GM21367 (cell line): ENCODE measurements around the gene BRSK2.

Experiments
- ATAC-seq: cut with Tn5 transposase; IDR thresholded peaks from one replicate; pipeline ENCODE4 v1.9.1; 2021; ENCODE audit not compliant: unreplicated experiment

Gene BRSK2

DNA sequence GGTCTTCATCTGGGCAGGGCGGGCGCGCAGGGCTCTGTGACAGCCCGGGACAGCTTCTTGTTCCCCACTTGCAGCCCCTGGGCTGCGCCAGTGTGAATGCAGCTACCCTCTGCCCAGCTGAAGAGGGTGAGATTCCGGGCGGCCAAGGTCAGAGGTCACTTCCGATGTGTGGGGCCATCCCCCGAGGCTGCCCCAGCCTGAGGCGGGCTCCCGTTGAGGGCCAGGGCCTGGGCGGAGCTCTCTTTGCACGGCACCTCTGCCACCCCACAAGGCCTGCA, 72.9 kb downstream of the BRSK2 start:
- no peak for ATAC-seq

DNA sequence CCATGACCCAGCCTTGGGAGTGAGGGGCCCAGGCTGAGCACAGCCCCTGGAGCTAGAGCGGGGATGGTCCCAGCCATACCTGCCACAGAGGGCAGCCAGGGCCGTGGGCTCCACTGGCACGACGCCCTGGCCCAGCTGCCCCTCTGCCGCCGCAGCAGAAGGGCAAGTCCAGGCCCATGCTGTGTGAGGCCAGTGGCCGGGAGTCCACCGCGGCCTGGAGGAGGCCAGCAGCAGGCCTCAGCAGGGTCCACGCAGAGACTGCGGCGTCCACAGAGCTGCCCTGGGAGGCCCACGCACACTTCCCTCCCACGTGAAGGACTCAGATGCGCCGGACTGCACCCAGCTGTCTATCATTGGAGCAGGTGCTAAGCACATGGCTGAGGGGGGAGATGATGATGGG, 73.3 kb downstream of the BRSK2 start:
- ATAC-seq = no peak

DNA sequence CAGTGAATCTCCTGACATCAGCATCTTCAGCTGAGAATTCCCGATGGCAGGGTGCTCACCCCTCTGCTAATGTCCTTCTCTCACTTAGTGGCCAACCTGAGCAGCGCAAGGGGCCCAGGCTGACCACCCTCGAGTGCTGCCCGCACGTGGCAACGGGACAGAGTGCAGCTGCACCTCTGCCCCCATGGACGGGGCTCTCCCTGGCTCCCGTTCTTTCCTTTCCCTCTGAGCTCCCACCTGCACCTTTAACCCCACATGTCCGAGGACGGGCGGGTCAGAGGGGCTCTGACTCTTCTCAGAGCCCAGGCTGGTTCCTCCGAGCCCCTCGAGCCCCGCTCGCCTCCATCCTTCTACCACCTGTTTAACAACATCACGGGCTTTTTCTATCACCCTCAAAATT, 77.0 kb downstream of the BRSK2 start:
- no peak for ATAC-seq

DNA sequence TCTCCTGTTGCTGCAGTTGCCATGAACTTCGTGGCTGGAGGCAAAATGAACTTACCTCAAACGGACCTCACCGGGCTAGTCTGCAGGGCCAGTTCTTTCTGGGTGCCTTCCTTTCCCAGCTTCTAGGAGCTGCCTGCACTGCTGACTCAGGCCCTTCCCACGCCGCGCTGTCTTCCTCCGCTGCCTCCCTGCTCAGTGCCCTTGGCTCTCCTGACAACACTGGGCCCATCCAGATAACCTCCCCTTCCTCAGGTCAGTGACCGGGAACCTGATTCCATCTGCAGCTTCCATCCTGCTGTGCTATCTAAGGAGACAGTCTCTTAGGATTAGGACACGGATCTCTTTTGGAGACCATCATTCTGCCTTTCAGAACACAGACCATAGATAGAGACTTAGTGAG, 77.5 kb downstream of the BRSK2 start:
- no peak for ATAC-seq

DNA sequence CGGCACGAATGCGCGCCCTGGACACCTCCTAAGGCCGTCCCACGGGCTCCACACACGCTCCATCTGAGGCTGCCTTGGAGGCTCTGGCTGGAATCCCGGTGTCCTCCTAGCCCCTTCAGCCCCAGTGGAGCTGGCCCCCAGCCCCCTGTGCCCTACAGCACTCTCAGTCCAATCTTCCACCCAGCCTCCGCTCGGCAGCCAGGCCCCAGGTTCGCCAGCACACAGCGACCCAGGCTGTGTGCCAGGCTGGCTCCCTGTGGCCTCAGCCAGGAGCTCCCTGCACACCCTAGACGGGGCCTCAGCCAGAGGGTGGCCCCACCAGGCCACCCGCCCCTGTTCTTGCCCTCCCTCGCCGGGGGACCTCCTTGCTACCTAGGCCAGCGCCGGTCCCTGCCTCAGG, 78.3 kb downstream of the BRSK2 start:
- ATAC-seq = no peak

DNA sequence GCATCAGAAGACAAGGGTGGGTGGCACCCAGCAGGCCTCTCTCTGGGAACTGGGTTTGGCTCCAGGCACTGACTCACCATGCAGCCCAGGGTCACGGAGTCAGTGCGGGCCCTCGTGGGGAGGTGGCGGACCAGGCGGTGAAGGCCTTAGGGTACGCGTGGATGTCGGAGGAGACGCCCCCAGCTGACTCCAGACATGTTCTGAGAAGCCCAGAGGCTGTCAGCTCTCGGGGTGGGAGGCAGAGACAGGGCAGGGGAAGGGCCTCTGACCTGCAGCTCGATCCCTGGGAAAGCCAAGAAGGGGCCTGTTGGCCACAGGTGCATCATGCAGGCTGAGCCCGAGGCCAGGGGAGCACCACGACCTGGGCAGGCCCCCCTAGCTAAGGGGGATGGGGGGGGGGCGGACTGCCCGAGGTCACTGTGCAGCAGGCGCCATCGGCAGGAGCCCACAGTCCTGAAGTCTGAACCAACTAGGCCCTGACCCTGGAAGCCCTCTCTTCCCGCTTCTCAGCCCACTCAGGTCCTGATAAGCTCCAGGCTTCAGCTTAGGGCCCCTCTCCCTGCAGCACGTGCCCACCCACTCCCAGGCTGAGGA, 78.8 kb downstream of the BRSK2 start:
- ATAC-seq = no peak

DNA sequence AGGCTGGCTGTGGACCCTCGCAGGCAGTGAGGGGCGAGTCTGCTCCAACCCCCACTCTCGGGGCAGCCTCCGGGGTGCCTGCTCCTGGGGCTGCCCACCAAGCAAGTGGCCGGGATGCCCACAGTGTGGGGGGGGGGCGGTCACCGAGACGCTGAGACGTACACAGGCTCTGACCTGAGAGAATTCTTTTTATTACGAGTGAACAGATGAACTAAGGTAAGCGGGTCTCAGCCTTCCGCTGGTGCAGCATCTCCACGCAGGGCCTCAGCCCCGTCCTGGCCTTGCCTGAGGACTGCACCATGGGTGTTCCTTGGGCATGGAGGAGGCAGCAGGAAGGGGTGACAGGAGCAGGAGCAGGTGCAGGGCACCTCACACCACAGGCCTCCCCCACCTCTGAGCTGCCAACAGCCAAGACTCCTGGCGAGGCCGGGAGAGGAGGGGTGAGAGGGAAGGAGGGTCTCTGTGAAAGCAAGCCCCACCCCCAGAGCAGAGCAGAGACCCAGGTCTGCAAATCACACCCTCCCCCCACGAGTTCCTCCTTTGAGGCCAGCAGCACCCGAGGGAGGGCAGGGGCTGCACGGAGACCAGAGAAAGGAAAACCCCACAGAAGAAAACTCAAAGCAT, 79.7 kb downstream of the BRSK2 start:
- no peak for ATAC-seq

DNA sequence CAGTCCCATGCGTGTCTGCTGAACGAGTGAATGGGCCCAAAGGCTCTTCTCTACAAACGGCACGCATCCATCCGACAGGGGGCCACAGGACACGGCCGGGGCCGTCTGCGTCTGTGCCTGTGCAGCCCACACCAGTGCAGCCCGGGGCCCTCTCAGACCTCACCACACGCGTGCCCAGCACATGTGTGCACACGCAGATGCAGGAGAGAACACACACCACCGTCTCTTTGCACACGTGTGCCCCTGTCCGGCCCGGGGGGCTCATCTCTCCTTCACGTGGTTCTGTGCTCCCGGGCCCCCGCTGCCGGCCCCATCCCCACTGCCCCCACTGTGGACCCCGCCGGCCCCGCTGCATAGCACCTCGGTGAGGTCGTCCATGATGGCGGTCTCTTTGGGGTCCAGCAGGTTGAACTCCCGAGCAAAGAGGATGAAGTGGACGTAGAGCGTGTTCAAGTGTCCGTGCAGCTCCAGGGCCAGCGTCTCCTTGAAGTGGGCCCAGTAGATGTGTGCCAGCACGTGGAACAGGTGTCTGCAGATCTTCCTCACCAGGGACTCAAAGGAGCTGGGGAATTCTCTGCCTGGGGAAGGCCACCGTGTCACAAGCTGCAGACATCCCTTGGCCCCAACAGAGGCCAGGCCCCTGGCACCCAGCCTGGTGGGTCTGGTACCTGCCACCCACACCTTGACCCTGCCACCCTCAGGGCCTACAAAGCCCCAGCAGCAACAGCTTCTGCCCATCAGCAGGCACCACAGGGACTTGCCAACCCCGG, 80.4 kb downstream of the BRSK2 start:
- ATAC-seq = no peak

DNA sequence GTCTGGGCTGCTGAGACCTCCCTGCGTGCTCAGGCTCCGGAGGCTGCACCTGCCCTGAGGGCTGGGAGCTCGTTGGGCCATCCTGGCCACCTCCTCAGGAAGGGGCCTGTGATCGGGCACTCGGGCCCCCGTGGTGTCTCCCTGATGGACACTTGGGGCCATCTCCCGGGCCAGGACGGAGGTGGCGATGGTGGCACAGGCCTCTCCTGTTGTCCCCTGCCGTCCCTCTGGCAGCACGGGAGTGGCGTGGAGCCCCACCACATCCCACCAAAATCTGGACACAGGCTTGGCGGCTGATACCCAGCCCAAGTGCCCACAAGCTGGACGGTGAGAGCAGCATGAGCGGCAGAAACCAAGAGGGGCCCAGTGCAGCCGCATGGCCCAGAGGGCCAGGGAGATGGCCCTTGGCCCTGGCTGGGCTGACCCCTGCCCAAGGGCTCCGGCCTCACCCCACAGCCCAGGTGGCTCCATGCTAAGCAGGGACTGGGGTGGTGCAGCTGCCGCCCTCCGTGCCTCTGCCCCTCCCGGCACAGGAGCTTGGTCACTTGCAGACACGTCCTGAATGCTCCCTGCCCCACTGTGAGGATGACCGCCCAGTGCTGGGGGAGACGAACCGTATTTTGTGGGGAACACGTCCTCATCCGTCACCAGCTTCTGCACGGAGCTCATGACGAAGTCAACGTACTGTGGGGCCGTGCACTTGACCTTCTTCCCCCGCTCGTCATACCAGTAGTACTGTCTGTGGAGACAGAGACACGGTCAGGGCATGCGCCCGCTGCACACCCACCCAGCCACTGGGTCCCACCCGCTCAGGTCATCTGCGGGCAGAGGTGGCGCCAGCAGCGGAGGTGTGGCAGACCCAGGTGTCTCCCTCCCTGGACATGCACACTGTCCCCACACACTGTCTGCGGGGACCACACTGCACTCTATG, 81.2 kb downstream of the BRSK2 start:
- ATAC-seq = no peak

DNA sequence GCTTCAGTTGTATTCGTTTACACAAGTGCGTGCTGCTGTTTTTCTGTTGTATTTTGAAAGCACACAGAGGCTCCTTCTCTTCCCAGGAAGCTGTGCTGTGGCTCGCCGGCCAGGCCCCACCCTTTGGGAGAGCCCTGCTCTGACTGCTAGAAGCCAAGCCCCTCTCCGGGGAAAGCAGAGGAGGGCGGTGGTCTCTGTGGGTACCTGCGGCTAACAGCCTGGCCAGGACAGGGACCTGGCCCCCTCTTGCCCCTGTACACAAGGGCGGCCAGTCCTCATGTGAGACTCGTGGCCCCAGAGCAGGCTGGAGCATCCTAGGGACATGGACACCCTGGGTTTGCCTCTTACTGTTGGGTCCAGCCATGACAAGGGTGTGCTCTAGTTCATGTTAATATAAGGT, 82.0 kb downstream of the BRSK2 start:
- ATAC-seq = no peak

DNA sequence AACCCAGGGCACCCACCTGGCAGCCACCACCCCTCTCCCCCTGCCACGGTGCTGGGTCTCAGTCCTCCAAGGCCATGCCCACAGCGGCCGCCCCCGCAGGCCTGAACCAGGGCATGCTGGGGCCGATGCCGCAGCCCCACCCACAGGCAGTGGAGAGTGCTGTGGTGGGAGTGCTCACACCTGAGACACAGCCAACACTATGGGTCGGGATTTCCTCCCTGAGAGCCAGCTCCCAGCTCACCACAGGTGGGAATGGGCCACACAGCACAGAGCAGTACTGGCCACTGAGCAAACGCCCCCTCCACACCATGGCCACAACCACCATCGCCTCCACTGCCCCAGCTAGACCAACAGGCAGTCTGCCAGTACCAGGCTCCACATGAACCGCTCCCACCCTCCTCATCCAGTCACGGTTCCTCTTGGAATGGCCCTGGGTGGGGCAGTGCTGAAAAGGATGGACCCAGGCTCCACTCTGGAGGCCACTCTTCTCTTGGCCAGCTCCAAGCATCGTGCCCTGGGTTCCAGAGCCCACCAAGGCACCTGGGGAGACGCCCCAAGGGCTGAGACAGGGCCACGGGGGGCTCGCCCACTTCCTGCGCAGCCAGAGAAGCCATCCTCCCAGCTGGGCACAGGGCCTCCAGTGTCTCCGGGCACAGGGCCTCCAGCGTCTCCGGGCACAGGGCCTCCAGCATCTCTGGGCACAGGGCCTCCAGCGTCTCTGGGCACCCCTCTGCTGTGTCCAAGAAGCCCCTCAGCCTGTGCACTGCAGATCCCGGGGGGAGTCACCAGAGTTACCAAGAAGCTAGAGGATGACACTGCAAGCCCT, 82.7 kb downstream of the BRSK2 start:
- no peak for ATAC-seq

DNA sequence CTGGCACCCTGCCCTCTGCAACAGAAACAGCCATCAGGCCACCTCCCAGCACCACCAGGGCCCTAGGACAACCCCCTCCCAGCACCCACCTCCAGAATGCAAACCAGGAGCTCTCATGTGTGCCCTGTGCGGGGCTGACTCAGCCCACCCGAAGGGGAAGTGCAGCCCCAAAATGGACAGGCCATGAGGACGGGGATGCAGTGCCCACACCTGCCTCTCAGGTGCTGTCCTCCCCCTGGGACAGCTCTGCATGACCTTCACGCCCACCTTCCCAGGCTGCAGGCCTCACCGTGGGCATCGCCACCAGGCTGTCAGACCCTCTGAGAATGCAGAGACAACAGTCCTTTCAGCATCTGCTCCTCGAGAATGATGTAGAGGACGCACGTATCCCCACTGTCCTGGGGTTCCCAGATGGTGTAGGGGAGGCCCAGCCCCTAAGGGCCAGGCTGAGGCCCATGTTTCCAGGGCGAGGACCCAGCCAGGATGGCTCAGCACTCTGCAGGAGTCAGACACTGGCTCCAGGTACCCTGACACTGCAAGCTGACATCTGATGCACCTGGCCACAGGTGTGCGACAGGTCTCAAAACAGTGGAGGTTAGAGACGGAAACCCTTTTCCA, 83.4 kb downstream of the BRSK2 start:
- ATAC-seq = no peak

DNA sequence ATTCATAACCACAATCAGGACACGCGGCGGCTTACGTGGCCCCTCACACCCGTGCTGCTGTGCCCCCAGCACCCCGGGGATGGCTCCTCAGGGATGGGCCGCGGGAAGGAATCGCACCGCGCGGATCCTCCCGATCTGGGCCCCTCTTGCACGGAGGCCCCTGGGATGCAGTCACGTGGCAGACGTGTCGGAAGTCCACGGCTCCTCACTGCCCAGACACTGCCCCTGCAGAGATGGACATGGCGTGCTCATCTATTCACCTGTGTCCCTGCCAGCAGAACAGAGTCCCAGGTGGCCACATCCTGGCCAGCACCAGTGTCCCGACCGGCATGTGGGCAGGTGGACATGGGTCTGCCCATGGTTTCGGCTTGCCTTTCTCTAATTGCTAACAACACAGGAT, 84.1 kb downstream of the BRSK2 start:
- ATAC-seq = no peak

DNA sequence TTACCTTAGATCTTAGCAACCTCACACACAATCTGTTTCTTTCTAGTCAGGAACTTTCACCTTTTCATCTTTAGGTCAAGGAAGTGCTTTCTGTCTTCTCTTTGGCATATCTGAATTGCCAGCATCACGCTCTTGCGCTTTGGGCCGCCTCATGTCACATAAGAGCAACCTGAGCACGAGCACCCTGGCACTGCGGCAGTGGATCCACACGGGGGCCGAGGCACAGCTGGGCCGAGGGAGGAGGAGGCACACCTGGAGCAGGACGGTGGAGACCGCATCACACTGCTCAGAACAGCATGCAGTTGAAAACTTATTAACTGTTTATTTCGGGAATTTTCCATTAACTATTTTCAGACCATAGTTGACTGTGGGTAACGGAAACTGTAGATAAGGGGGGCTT, 86.1 kb downstream of the BRSK2 start:
- ATAC-seq = no peak

DNA sequence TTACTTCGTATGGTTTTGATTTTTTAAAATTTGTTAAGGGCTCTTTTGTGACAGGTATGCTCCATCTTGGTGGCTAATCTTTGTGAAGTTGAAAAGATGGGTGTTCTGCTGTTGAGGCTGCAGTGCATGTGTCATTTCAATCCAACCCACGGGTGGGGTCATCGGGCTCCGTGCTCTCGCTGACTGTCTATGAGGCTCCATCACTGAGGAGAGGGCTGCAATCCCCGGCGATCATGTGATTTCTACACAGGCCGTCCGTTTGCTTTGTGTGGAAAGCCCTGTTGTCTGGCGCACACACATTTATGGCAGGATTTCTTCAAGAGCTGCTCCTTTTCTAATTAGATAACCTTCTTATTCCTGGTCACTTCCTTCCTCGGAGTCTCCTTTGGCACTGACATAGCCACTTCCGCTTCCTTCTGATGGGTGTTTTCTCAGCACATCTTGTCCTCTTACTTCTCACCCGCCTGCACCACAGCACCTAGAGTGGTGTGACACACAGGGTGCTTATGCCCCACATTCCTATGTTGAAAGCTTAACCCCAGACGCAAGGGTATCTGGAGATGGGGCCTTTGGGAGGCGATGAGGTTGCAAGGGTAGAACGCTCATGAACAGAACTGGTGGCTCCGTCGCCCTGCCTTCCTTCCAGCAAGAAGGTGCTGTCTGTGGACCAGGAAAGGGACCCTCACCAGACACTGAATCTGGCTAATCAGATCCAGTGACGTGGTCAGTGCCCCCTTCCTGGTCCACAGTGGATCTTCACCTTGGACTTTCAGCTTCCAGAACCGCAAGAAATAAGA, 87.4 kb downstream of the BRSK2 start:
- no peak for ATAC-seq

DNA sequence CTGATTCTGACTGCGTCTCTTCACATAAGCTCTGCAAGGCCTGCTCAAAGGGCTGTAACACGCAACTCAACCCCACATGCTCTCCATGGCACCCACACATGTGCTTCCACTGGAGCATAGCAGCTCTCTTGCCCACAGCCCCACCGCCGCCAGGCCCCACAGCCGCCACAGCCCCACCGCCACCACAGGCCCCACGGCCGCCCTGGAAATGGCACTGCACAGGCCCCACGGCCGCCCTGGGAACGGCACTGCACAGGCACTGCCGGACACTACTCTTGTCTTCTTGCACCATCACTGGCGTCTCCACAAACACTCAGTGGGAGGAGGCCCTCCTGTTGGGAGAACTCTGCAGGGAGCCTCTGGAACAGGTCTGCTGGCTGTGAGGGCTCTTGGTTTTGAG, 88.3 kb downstream of the BRSK2 start:
- ATAC-seq = no peak

DNA sequence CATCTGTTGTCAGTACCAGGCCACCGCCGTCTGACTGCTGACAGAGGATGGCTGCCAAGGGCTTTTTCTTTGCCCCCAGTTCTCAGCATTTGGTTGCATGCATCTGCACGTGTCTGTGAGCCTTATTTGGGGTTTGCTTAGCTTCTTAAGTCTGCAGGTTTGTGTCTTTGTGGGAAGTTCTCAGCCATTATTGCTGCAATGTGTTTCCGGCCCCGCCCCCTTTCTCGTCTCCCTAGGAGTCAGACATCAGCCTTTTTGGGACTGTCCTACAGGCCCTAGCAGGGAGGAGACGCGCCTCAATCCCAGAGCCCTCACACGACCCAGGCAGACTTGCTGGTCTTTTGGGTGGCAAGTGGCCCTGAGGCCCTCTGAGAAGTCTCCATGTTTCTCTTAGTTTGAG, 88.8 kb downstream of the BRSK2 start:
- ATAC-seq = no peak

DNA sequence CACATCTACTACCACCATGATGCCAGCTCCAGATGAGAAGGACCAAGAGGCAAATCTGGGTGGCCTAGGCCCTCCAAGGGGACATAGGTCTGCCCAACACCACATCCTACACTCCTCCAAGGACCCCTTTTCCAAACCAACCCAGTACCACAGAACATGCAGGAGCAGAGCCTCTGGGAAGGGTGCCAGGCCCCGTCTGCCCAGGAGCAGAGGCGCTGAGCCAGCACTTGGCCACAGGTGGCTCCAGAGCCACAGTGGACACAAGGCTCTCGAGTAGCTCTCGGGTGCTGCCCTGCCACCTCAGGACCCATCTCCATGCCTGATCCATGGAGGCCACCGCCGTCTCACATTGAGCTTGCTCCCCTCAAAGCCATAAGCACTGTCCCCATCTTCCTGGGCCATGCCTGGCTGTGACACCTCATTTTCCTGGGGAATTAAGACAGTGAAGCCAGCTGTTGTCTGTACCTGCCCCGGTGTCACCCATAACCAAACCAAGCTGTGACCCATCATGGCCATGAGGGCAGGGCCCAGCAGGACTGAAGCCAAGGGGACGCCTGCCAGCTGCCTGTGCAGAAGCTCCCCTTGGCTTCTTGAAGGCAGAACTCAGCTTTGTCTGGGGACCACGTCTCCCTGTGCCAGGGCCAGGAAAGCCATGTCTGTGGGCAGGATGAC, 89.4 kb downstream of the BRSK2 start:
- no peak for ATAC-seq

DNA sequence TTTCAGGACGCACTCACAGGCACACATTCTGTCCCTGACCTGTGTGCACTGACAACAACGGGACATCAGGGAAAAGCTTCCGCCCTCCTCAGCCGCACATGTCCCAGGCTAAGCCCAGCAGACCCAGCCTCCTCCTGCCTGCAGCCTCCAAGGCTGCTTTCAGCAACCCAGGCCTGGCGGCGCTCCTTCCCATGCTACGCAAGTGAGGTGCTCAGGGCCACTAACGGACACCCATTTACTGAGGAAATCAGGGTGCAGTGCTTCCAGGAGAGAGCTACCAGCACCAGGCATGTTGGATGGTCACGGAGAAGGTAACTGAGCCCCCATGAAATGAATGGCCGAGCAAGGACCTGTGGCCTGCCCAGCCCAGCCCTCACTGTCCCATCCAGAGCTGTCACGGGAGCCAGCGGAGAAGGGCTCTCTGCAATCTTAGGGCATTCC, 90.0 kb downstream of the BRSK2 start:
- ATAC-seq = no peak
